H1 (cell line): ENCODE measurements around the gene RASA1. TPM values are rescaled to one million over a fixed set of nuclear protein-coding genes. Genes with fewer than 3 reads are reported as not detected.

ENCODE experiments used
- CTCF ChIA-PET: fragments of 300-600 bp; sonication (Branson Sonifier 250); formaldehyde crosslinking; loops from one replicate; lab custom pipeline; 2021; ENCODE audit not compliant: partially characterized antibody; lab: Charles Lee
- POLR2A ChIA-PET: fragments of 300-600 bp; sonication (Branson Sonifier 250); formaldehyde crosslinking; loops from one replicate; lab custom pipeline; 2021; ENCODE audit warnings: inconsistent platforms; ENCODE audit not compliant: partially characterized antibody; lab: Charles Lee
- DNase-seq, 2 experiments: peaks; one replicate each; pipeline versions ENCODE4 v3.0.0 to v3.0.0-alpha.2; 2010 to 2022; ENCODE audit warnings: low spot score in 2 of 2, low read depth in 1 of 2, mixed read lengths in 1 of 2
- FAIRE-seq: peaks from 2 replicates; lab custom pipeline; 2011; peaks lifted over from hg19 to GRCh38; lab: Jason Lieb, UNC
- H2AFZ ChIP-seq: 2 replicates; pipeline ENCODE4 v1.8.1; 2012; ENCODE audit warnings: low read length, inconsistent platforms
- H2AK5ac ChIP-seq: 2 replicates; pipeline ENCODE4 v1.6.1; 2013; ENCODE audit warnings: low read depth, low read length
- H2BK120ac ChIP-seq: replicated peaks from 2 replicates; pipeline ENCODE3; 2013; ENCODE audit warnings: low read depth, low read length, inconsistent platforms
- H2BK12ac ChIP-seq: 2 replicates; pipeline ENCODE4 v1.6.1; 2013; ENCODE audit warnings: low read depth, low read length
- H2BK15ac ChIP-seq: 2 replicates; pipeline ENCODE4 v1.6.1; 2013; ENCODE audit warnings: low read length
- H2BK20ac ChIP-seq: 2 replicates; pipeline ENCODE4 v1.6.1; 2013; ENCODE audit warnings: low read length
- H2BK5ac ChIP-seq: 2 replicates; pipeline ENCODE4 v1.6.1; 2013; ENCODE audit warnings: low read depth, low read length
- H3K14ac ChIP-seq: 2 replicates; pipeline ENCODE4 v1.6.1; 2013; ENCODE audit warnings: inconsistent platforms; ENCODE audit not compliant: insufficient read length
- H3K18ac ChIP-seq: 2 replicates; pipeline ENCODE4 v1.6.1; 2013; ENCODE audit warnings: low read length; ENCODE audit errors: extremely low read depth
- H3K23ac ChIP-seq: 2 replicates; pipeline ENCODE4 v1.6.1; 2013; ENCODE audit warnings: inconsistent platforms; ENCODE audit not compliant: insufficient read length
- H3K23me2 ChIP-seq: 2 replicates; pipeline ENCODE4 v1.6.1; 2013; ENCODE audit warnings: low read depth, low read length
- H3K27ac ChIP-seq: 2 replicates; pipeline ENCODE4 v1.6.1; 2011; ENCODE audit warnings: low read depth, low read length, inconsistent platforms
- H3K27me3 ChIP-seq, 4 experiments: replicated peaks in 1 of 4; 1 replicate in 1 of 4; 2 replicates in 3 of 4; pipeline versions ENCODE4 v1.6.1 to v1.8.1; 2011 to 2013; ENCODE audit warnings: low read length in 3 of 4, mild to moderate bottlenecking in 3 of 4, inconsistent platforms in 2 of 4, mixed read lengths in 2 of 4, moderate library complexity in 1 of 4; ENCODE audit not compliant: control insufficient read depth in 3 of 4, insufficient read depth in 3 of 4; ENCODE audit errors: extremely low read depth in 1 of 4
- H3K36me3 ChIP-seq, 4 experiments: 2 replicates each; pipeline versions ENCODE4 v1.6.1 to v1.8.1; 2011 to 2013; ENCODE audit warnings: mild to moderate bottlenecking in 4 of 4, low read length in 3 of 4, moderate library complexity in 2 of 4, control low read depth in 1 of 4, inconsistent platforms in 1 of 4; ENCODE audit not compliant: insufficient read depth in 4 of 4, control insufficient read depth in 2 of 4
- H3K4ac ChIP-seq: replicated peaks from 2 replicates; pipeline ENCODE3; 2013; ENCODE audit warnings: low read length, low read depth, mixed read lengths, inconsistent platforms; ENCODE audit not compliant: insufficient read length
- H3K4me1 ChIP-seq, 4 experiments: replicated peaks in 1 of 4; 1 replicate in 1 of 4; 2 replicates in 3 of 4; pipeline versions ENCODE4 v1.6.1 to v1.8.1; 2011 to 2013; ENCODE audit warnings: low read length in 3 of 4, inconsistent platforms in 2 of 4, mixed read lengths in 1 of 4; ENCODE audit not compliant: insufficient read depth in 4 of 4, control insufficient read depth in 3 of 4
- H3K4me2 ChIP-seq, 2 experiments: 2 replicates each; pipeline versions ENCODE4 v1.6.1 to v1.8.1; 2011 to 2013; ENCODE audit warnings: low read depth in 2 of 2, low read length in 2 of 2, control low read depth in 1 of 2, inconsistent platforms in 1 of 2, mild to moderate bottlenecking in 1 of 2; ENCODE audit not compliant: insufficient read depth in 1 of 2
- H3K4me3 ChIP-seq, 4 experiments: fragments of 200-600, 300-600 bp in 1 of 4; sonication (generic), shearing (Covaris generic), sonication (Bioruptor Twin) in 1 of 4; 2 replicates each; pipeline versions ENCODE4 v1.5.1 to v1.8.1; 2011 to 2016; ENCODE audit warnings: low read length in 4 of 4, low read depth in 3 of 4, control low read depth in 2 of 4, inconsistent platforms in 2 of 4, mild to moderate bottlenecking in 2 of 4, mixed read lengths in 1 of 4, moderate library complexity in 1 of 4; ENCODE audit not compliant: insufficient read depth in 2 of 4; ENCODE audit errors: extremely low read depth in 1 of 4
- H3K56ac ChIP-seq: replicated peaks from 2 replicates; pipeline ENCODE3; 2013; ENCODE audit warnings: low read depth, mild to moderate bottlenecking, mixed read lengths, low read length, inconsistent platforms; ENCODE audit not compliant: insufficient read length
- H3K79me1 ChIP-seq: 2 replicates; pipeline ENCODE4 v1.6.1; 2013; ENCODE audit warnings: low read depth, low read length, control low read depth
- H3K79me2 ChIP-seq, 2 experiments: 2 replicates each; pipeline versions ENCODE4 v1.6.1 to v1.8.1; 2012 to 2013; ENCODE audit warnings: low read length in 2 of 2, mild to moderate bottlenecking in 2 of 2, inconsistent platforms in 1 of 2; ENCODE audit not compliant: insufficient read depth in 2 of 2, control insufficient read depth in 1 of 2
- H3K9ac ChIP-seq, 4 experiments: replicated peaks in 1 of 4; 1 replicate in 1 of 4; 2 replicates in 3 of 4; pipeline versions ENCODE4 v1.6.1 to v1.8.1; 2011 to 2013; ENCODE audit warnings: low read depth in 3 of 4, low read length in 3 of 4, control low read depth in 2 of 4, mild to moderate bottlenecking in 2 of 4, moderate library complexity in 2 of 4, inconsistent platforms in 1 of 4; ENCODE audit errors: extremely low read depth in 1 of 4
- H3K9me3 ChIP-seq, 2 experiments: 2 replicates each; pipeline versions ENCODE4 v1.6.1 to v1.8.1; 2012 to 2013; ENCODE audit warnings: mild to moderate bottlenecking in 2 of 2, moderate library complexity in 2 of 2, control low read depth in 1 of 2, inconsistent platforms in 1 of 2, low read depth in 1 of 2, low read length in 1 of 2, mixed read lengths in 1 of 2; ENCODE audit not compliant: insufficient read depth in 2 of 2
- H4K20me1 ChIP-seq, 2 experiments: replicated peaks in 1 of 2; 2 replicates each; pipeline versions ENCODE3 to v1.8.1; 2011 to 2013; ENCODE audit warnings: inconsistent platforms in 2 of 2, low read length in 2 of 2, mild to moderate bottlenecking in 1 of 2; ENCODE audit not compliant: insufficient read depth in 2 of 2, control insufficient read depth in 1 of 2
- H4K5ac ChIP-seq: 2 replicates; pipeline ENCODE4 v1.6.1; 2013; ENCODE audit warnings: low read length, low read depth, mixed read lengths, inconsistent platforms; ENCODE audit not compliant: insufficient read length
- H4K8ac ChIP-seq: 2 replicates; pipeline ENCODE4 v1.8.0; 2013; ENCODE audit warnings: mild to moderate bottlenecking, moderate library complexity, low read length, inconsistent platforms; ENCODE audit not compliant: insufficient read depth; ENCODE audit errors: extremely low read depth
- H4K91ac ChIP-seq: replicated peaks from 2 replicates; pipeline ENCODE3; 2013; ENCODE audit warnings: low read length, mixed read lengths, inconsistent platforms; ENCODE audit not compliant: insufficient read length
- BACH1 ChIP-seq: IDR thresholded peaks from 2 replicates; pipeline ENCODE4 v1.6.1; 2012; ENCODE audit warnings: low read length, improper control_type of control experiment
- JUN ChIP-seq: IDR thresholded peaks from 2 replicates; pipeline ENCODE4 v1.6.1; 2011; ENCODE audit warnings: low read depth, mild to moderate bottlenecking, improper control_type of control experiment, low read length
- NRF1 ChIP-seq: IDR thresholded peaks from 2 replicates; pipeline ENCODE4 v1.6.1; 2011; ENCODE audit warnings: mild to moderate bottlenecking, low read depth, low read length, improper control_type of control experiment
- SP1 ChIP-seq: IDR thresholded peaks from 2 replicates; pipeline ENCODE4 v1.6.1; 2011; ENCODE audit warnings: low read depth, low read length
- WGBS, 2 experiments: shearing (Covaris generic) in 1 of 2; methylation state at CpG; one replicate each; pipeline versions ENCODE4 v1.1.6 to v1.1.7; 2013 to 2015; ENCODE audit warnings: low lambda C conversion rate in 2 of 2, mixed read lengths in 2 of 2, inconsistent platforms in 1 of 2, low coverage in 1 of 2, missing lambda C conversion rate in 1 of 2; ENCODE audit not compliant: insufficient replicate concordance in 2 of 2, insufficient coverage in 1 of 2, insufficient read length in 1 of 2; ENCODE audit errors: extremely low coverage in 1 of 2, missing lambda C conversion rate in 1 of 2; 5-methylcytosine and 5-hydroxymethylcytosine counted together
- polyA plus RNA-seq, 7 experiments: library from polyadenylated mRNA; depleted of rRNA in 3 of 7; stranded (reverse) in 5 of 7; unstranded in 2 of 7; fragments of >200 nt in 5 of 7; fragments of 200-250 nt in 2 of 7; gene quantifications; 1 replicate in 5 of 7; 2 replicates in 1 of 7; 4 replicates in 1 of 7; pipeline versions ENCODE4 v1.2.1 to v1.2.3, GENCODE V29; 2011 to 2013; ENCODE audit warnings: missing spikeins in 2 of 7, mixed read lengths in 2 of 7
- total RNA-seq: library from RNA; stranded (reverse); fragmentation: NEBNext Ultra II Directional; extraction: Animal tissue kit (Norgen Biotek cat#: 25700); gene quantifications from 2 replicates; pipeline ENCODE4 v1.2.1, GENCODE V29; 2021
- TF ChIP-seq, protein P1 (sequence below): IDR thresholded peaks from 2 replicates; pipeline ENCODE4 v1.6.1; 2012; ENCODE audit warnings: inconsistent platforms
- TF ChIP-seq, protein P2 (sequence below): IDR thresholded peaks from 2 replicates; pipeline ENCODE4 v1.6.1; 2012; ENCODE audit warnings: inconsistent platforms

RASA1 gene
- total and polyA plus RNA-seq, 2 of the 8 experiments (the other 6 are each of a cell fraction or from before 2014, with no cell fraction given) = 15.9 to 33.8 TPM

DNA sequence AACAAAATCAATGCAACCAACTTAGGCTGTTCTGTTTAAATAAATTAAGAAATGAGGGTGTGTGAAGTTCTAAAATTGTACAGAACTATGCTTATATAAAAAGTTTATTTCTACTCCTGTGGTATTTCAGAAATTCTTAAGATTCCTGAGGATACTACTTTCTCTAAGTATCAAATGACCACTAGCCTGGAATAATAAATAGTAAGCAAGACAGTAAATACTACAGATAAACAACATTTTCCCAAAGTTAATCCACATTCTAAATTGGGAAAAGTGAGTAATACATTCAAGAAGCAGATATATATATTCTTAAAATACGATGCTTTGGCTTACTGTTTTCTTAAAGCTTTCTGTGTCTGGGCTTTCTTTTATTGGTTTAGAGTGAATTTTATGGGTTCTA lies 115.5 kb downstream of the RASA1 start:
- no peak overlapping the region for H4K5ac ChIP-seq
- no peak overlapping the region for H2AFZ ChIP-seq
- H2AK5ac ChIP-seq = no peak overlapping the region
- H3K4ac ChIP-seq = no peak overlapping the region
- H3K4me2 ChIP-seq = no peak overlapping the region
- H2BK15ac ChIP-seq = no peak overlapping the region
- H2BK5ac ChIP-seq = no peak overlapping the region
- no peak overlapping the region for H3K56ac ChIP-seq
- DNase-seq (no peak), FAIRE-seq (no peak)
- peaks cover 0 to under 1% (median 0%) of the 10 kb centered on the region in 4 experiments; a peak in 1 of 7 replicates for H3K27me3 ChIP-seq
- H2BK120ac ChIP-seq = no peak overlapping the region
- no peaks in the 10 kb centered on the region for H3K79me1 ChIP-seq
- no peaks in the 10 kb centered on the region for H3K23me2 ChIP-seq
- no peaks in the 10 kb centered on the region for H3K4me1 ChIP-seq
- H2BK12ac ChIP-seq = no peak overlapping the region
- H3K36me3 ChIP-seq = peaks cover 4 to 64% (median 18%) of the 10 kb centered on the region in 4 experiments; a peak in 7 of 8 replicates
- no peak overlapping the region for H3K4me3 ChIP-seq
- H2BK20ac ChIP-seq = no peak overlapping the region
- H4K20me1 ChIP-seq = no peaks in the 10 kb centered on the region
- H3K27ac ChIP-seq = no peak overlapping the region
- POLR2A ChIA-PET = interaction anchor here (0.7 kb wide), 1 partner anchor 169 kb away, joined by 3 read pairs; no protein-coding TSS in a partner anchor
- TF ChIP-seq, protein P1, sequence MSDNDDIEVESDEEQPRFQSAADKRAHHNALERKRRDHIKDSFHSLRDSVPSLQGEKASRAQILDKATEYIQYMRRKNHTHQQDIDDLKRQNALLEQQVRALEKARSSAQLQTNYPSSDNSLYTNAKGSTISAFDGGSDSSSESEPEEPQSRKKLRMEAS = no peak
- no peak for TF ChIP-seq BACH1
- TF ChIP-seq JUN = no peak
- no peak for TF ChIP-seq SP1
- TF ChIP-seq NRF1 = no peak
- TF ChIP-seq, protein P2, sequence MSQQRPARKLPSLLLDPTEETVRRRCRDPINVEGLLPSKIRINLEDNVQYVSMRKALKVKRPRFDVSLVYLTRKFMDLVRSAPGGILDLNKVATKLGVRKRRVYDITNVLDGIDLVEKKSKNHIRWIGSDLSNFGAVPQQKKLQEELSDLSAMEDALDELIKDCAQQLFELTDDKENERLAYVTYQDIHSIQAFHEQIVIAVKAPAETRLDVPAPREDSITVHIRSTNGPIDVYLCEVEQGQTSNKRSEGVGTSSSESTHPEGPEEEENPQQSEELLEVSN = no peak
- H4K91ac ChIP-seq = no peak overlapping the region
- WGBS, 2 experiments = 81% methylated on average over 1 of the region's 1 CpG; no CpG with 5 or more reads in 1 of the 2 experiments
- no peak overlapping the region for H4K8ac ChIP-seq
- H3K9ac ChIP-seq = no peak overlapping the region
- no peak overlapping the region for H3K18ac ChIP-seq
- H3K14ac ChIP-seq = no peak overlapping the region
- no peaks in the 10 kb centered on the region for H3K79me2 ChIP-seq
- H3K9me3 ChIP-seq = no peaks in the 10 kb centered on the region
- CTCF ChIA-PET = interaction anchor here (0.9 kb wide), 1 partner anchor 11 kb away, joined by 3 read pairs; no protein-coding TSS in a partner anchor
- H3K23ac ChIP-seq = no peak overlapping the region
